ENCODE data around the gene AFAP1.

The AFAP1 gene

DNA sequence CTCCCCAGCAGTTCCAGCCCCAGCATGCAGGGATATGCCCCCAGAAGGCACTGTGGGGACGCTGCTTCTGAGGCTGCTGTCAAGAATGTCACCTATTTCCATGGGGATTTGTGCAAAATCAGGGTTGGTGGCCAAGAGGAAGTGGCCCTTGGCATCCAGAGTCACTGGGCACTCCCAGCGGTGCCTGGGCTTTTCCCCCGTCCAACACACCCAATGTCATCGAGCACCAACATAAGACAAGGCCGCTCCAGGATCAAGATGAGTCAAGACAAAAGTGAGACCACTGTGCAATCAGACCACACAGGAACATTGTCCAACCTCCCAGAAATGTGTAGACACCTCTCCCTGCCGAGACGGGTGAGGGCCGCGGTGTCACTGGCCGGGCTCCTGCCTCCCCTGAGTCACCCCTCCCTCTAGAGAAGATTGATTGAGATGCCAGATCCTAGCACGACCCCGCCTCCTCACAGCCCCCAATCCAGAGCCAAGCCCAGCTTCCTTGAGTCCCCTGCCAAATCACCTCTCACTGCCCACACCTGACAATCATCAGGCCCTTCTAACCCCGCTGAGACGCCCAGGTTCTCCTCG lies 194.3 kb downstream of the AFAP1 start:
- ATAC-seq (replicated peaks; ENCODE audit: extremely low read depth, poor library complexity, severe bottlenecking): no peak
- Mint-ChIP-seq H3K27me3 (no peaks in the 10 kb centered on the region), H3K4me1 (peaks cover 6% of the 10 kb centered on the region), H3K4me3 (no peak overlapping the region), H3K36me3 (ENCODE audit: insufficient read depth) (peaks cover 2% of the 10 kb centered on the region), H3K9me3 (no peaks in the 10 kb centered on the region), H3K27ac (ENCODE audit: low read depth) (no peak overlapping the region)
- DNase-seq (ENCODE audit: low spot score in 2 of 2): no peak

DNA sequence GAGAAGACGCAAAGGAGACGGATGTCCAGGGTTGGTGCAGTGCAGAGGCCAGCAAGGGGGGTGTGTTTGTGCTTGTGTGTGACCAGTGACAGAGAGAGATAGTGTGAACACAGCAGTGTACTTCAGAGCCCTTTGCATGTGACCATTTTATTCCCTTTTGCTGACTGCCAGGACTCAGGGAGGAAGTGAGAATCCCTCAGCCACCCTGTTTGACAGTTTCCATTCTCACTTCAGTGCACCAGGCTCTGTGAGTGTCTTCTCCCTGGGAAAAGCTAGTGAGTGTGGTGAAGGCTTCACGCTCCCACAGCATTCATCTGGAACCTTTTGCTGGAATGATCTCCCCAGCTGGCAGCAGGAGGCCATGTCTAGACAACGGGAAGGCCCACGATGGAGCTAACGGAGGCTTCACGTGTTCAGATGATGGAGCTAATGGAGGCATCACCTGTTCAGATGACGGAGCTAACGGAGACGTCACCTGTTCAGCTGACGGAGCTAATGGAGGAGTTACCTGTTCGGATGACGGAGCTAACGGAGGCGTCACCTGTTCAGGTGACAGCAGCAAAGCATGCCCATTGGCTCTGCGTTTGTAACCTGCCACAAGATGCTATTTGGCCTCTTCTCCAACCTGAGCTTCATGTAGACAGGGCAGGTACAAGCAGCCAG lies 195.4 kb downstream of the AFAP1 start:
- no peak for ATAC-seq (replicated peaks; ENCODE audit: extremely low read depth, poor library complexity, severe bottlenecking)
- Mint-ChIP-seq H3K9me3 (no peaks in the 10 kb centered on the region), H3K27ac (ENCODE audit: low read depth) (no peak overlapping the region), H3K27me3 (no peaks in the 10 kb centered on the region), H3K4me1 (peaks cover 6% of the 10 kb centered on the region), H3K36me3 (ENCODE audit: insufficient read depth) (no peaks in the 10 kb centered on the region), H3K4me3 (no peak overlapping the region)
- DNase-seq (ENCODE audit: low spot score in 2 of 2): no peak

DNA sequence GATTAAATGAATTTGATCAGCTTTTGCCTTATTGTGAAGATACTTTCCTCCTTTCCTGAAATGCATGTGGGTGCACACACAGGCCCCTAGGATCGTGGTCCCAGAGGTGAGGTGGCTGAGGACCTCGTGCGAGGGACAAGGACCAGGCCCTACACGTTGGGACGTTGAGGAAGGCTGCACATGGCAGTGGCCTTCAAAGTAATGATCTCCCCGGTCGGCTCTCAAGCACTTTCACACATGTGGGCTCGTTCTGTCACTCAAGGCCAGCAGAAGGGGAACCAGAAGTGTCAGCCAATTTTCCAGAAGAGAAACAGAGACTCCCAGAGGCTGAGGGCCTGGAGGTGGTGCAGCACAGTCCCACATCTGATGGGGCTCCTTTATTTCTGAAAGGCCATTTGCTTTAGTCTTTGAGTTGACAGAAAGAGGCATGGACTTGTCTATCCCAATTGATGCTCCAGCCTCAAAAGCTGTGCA lies 196.8 kb downstream of the AFAP1 start:
- no peak for ATAC-seq (replicated peaks; ENCODE audit: extremely low read depth, poor library complexity, severe bottlenecking)
- Mint-ChIP-seq H3K4me3 (no peak overlapping the region), H3K27ac (ENCODE audit: low read depth) (no peak overlapping the region), H3K9me3 (no peaks in the 10 kb centered on the region), H3K36me3 (ENCODE audit: insufficient read depth) (no peaks in the 10 kb centered on the region), H3K4me1 (peaks cover 6% of the 10 kb centered on the region), H3K27me3 (no peaks in the 10 kb centered on the region)
- DNase-seq (ENCODE audit: low spot score in 2 of 2): no peak

DNA sequence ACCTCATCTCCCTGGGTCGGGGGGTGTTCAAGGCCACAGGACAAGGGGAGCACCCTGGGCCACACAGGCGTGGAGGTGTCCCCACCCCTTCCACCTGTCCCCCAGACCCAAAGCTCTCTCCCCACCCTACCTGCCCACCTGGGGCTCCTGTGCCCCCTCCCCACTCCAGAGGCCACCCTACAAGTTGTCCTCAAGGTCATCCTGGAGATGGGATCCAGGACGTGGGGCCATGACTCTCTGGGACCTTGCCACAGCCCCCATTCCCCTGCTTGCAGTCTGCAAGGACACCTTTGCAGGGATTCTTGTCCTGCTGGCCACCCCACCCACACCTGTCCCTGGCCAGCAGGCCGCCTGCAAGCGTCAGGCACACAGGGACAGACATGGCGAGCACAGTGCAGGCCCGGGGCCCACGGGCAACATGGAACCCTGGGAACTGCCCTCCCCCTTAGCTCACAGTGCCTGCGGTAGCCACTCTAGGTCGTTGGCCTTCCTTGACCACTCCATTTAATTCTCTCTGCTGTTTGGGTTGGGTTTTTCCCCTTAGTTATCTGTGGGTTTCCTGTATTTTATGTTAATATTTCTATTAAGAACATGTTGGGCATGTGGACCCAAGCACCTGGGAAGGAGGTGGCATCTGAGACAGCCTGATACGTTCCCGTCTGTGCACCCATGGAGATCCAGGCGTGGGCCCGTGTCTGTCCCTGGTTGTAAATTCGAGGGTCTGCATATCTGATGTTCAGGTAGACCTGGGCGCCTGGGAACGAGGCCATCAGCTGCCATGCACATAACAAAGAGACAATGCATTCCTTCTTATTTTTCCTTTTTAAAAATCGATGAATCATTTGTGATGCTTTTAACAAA lies 197.5 kb downstream of the AFAP1 start:
- H3K27me3 Mint-ChIP-seq: no peaks in the 10 kb centered on the region
- ATAC-seq (replicated peaks; ENCODE audit: extremely low read depth, poor library complexity, severe bottlenecking) (no peak), DNase-seq (ENCODE audit: low spot score in 2 of 2) (no peak)
- H3K4me1 Mint-ChIP-seq: peaks cover 6% of the 10 kb centered on the region
- no peaks in the 10 kb centered on the region for H3K9me3 Mint-ChIP-seq
- H3K27ac Mint-ChIP-seq (ENCODE audit: low read depth): no peak overlapping the region
- no peak overlapping the region for H3K4me3 Mint-ChIP-seq
- no peaks in the 10 kb centered on the region for H3K36me3 Mint-ChIP-seq (ENCODE audit: insufficient read depth)

DNA sequence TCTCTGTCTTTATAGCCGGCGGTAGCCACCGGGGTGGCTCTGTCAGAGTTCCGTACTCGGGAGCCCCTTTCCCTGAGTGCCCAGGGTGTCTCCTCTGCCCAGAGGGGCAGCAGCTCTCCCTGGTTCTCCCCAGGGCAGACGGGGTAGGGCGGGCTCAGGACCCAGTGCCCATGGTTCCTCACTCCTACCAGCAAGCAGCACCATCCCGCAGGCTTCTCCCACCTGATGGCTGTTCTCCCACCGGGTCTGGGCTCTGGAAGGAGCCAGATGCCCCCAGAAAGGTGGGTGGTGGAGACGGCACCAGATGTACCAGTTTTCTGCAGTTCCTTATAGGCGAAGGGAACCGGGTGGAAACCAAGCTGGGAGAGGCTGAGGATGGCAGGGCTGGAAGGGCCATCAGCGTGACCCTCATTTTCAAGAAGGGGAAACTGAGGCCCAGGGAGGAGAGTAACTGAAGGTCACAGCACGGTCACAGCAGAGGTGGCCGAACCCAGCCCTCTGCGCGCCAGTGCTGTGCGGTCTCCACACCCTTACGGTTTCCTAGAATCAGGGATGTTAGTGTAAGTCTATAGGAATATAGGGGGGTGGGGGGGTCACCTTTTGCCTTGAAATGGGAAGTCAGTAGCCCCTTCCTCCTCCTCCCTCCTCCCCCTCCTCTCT lies 198.7 kb downstream of the AFAP1 start:
- Mint-ChIP-seq H3K36me3 (ENCODE audit: insufficient read depth) (no peaks in the 10 kb centered on the region), H3K4me1 (peaks cover 6% of the 10 kb centered on the region), H3K9me3 (no peaks in the 10 kb centered on the region), H3K27ac (ENCODE audit: low read depth) (no peak overlapping the region), H3K4me3 (no peak overlapping the region), H3K27me3 (no peaks in the 10 kb centered on the region)
- DNase-seq (ENCODE audit: low spot score in 2 of 2) (no peak), ATAC-seq (replicated peaks; ENCODE audit: extremely low read depth, poor library complexity, severe bottlenecking) (no peak)

DNA sequence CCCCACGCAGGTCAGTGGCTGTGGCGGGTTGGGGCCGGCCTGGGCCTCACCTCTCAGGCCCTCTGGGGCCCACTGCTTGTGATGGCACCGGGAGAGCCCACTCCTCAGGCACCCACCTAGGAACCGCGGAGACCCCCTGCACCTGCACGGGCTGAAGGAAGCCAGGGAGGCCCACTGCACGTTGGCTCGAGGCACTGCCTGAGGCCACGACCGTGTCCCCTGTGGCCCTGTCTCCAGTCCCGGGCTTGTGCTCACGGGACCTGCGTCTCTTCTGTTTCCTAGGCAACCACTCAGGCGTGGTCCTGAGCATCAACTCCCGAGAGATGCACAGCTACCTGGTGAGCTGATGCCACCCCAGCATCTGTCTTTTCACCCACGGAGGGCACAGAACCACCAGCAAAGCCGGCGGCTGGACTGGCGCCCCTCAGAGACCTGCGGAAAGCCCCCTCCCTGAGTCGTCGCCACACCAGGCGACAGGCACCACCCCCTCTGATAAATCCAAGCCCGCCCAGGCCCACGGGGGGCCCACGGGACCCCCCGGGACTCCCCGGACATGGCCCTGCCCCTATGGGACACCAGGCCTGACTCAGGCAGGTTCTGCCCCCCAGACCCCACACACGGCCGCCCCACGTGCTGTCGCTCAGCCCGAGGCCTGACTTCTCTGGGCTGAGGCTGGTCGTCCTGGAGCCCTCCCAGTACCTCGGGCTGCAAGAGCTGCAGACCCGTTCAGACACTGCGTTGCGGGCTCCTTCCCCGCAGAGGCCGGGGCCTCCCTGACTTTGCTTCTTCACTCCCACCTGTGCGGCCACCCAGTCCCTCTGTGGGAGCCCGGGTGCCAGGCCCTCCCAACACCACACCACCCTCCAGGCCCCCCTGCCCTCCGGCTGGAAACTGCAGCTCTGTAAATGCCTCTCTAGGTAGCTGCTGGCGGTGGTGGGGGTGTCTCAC lies 199.5 kb downstream of the AFAP1 start:
- Mint-ChIP-seq H3K9me3 (no peaks in the 10 kb centered on the region), H3K4me1 (peaks cover 6% of the 10 kb centered on the region), H3K27ac (ENCODE audit: low read depth) (no peak overlapping the region), H3K36me3 (ENCODE audit: insufficient read depth) (no peaks in the 10 kb centered on the region), H3K27me3 (peaks cover 4% of the 10 kb centered on the region), H3K4me3 (no peak overlapping the region)
- no peak for ATAC-seq (replicated peaks; ENCODE audit: extremely low read depth, poor library complexity, severe bottlenecking)
- no peak for DNase-seq (ENCODE audit: low spot score in 2 of 2)

DNA sequence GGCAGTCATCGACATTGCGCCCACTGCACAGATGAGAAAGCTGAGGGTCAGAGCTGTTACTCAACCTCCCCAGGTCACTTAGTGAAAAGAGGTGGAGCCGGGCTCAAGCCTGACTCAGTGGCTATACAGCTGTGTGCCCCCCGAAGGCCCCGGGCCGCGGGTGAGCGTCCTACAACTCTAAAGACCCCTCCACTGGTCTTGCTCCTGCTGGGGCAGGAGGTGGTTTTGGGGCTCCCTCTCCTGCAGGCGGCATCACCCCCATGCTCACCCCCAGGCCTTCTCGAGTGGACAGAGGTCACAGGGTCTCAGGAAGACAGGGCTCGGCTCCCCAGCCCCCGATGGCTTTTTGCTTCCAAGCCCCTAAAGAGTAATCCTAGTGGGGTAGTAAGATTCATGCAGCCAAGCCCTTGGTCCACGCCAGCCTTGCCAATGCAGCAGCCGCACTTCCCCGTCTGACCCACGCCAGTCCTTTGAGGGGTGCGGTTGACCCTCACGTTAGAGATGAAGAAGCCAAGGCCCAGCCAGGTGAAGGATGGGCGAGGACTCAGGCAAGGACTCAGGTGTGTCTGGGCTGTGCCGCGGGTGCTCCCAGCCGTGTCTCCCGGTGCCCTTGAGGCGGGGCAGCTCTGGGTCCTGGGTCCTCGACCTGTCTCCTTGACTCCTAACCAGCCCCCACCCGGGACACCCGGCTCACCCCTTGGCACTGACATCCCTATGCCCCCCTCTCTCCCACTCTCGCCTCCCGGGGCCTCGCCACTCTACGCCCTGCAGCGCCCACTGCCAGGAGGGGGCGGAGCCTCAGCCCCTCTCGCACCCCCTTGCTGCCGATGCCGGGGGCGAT lies 200.4 kb downstream of the AFAP1 start:
- no peak for ATAC-seq (replicated peaks; ENCODE audit: extremely low read depth, poor library complexity, severe bottlenecking)
- Mint-ChIP-seq H3K4me1 (peaks cover 6% of the 10 kb centered on the region), H3K9me3 (no peaks in the 10 kb centered on the region), H3K27me3 (peaks cover 9% of the 10 kb centered on the region), H3K36me3 (ENCODE audit: insufficient read depth) (no peaks in the 10 kb centered on the region), H3K27ac (ENCODE audit: low read depth) (no peak overlapping the region), H3K4me3 (no peak overlapping the region)
- DNase-seq (ENCODE audit: low spot score in 2 of 2): no peak

DNA sequence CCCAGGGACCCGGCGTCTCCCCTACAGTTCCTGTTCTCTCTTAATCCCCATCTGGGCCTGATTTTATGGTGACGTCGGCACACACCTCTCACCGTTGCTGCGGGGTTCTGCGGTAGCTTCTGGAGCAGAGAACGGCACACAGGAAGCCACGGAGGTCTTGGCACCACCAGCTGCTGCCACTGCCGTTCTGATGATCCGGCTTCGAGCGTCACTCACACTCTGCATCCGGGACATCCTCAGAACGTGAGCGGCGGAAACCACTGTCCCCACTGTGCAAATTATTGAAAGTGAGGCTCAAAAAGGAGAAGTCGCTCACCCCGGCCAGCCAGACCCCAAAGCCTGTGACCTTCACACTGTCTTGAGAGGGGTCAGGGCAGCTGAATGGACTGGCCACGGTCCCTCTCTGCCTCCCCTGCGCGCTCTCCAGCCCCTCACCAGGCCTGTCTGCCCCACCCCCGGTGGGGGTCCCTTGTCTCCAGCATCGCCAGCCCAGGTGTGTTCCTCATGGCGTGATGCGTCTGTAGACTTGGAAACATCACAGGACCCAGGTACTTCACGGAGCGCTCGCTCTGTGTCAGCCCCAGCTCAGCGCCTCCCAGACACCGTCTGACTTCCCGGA lies 201.1 kb downstream of the AFAP1 start:
- DNase-seq (ENCODE audit: low spot score in 2 of 2): no peak
- H3K36me3 Mint-ChIP-seq (ENCODE audit: insufficient read depth): no peaks in the 10 kb centered on the region
- H3K27ac Mint-ChIP-seq (ENCODE audit: low read depth): no peak overlapping the region
- no peak overlapping the region for H3K4me3 Mint-ChIP-seq
- ATAC-seq (replicated peaks; ENCODE audit: extremely low read depth, poor library complexity, severe bottlenecking): no peak
- H3K4me1 Mint-ChIP-seq: no peaks in the 10 kb centered on the region
- H3K9me3 Mint-ChIP-seq: no peaks in the 10 kb centered on the region
- H3K27me3 Mint-ChIP-seq: peaks cover 9% of the 10 kb centered on the region

DNA sequence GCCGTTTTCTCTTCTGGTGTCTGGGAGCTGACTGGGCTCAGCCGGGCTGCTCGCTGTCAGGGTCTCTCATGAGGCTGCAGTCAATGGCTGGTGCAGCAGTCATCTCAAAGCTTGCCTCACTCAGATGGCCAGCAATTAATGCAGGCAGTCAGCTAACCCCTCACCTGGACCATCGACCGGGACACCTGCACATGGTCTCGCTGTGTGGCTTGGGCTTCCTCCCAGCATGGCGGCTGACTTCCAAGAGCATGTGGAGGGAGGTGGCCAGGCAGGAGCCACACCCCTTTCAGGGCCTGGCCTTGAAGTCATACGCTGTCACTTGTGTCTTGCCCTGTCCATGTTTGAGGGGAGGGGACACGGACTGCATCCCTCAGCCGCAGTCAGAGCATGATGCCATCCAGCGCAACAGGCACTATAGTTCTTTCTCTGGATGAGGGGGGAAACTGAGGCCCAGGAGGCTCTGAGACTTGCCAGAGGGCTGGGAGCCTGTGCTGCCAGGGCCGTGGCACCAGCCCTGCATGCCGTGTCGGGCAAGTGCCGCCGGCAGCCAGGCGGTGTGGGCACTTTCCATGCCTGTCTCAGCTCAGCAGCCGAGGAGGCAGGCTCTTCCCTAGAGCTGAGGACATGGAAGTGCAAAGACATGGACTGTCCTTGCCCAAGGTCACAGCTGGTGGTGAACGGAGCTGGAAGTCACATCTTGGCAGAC lies 201.8 kb downstream of the AFAP1 start:
- Mint-ChIP-seq H3K4me3 (no peak overlapping the region), H3K4me1 (no peaks in the 10 kb centered on the region), H3K36me3 (ENCODE audit: insufficient read depth) (no peaks in the 10 kb centered on the region), H3K9me3 (no peaks in the 10 kb centered on the region), H3K27ac (ENCODE audit: low read depth) (no peak overlapping the region), H3K27me3 (peaks cover 9% of the 10 kb centered on the region)
- no peak for DNase-seq (ENCODE audit: low spot score in 2 of 2)
- no peak for ATAC-seq (replicated peaks; ENCODE audit: extremely low read depth, poor library complexity, severe bottlenecking)

DNA sequence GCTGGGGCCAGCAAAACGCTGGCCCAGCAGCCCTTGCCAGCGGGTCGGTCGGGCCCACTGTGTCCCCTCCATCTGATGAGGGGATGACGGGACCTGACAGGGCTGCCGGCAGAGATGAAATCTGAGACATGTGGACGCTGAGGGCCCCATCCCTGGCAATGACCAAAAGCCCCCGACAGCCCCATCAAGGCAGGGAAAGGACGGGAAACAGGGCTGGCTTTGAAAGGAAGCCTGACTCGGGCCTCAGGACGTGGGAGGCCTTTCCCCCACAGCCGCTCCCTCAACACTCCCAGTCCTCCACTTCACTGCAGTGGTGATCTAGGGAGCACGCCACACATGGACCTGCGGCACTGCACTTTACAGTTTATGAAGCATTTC lies 202.4 kb downstream of the AFAP1 start:
- no peak overlapping the region for H3K27ac Mint-ChIP-seq (ENCODE audit: low read depth)
- H3K9me3 Mint-ChIP-seq: no peaks in the 10 kb centered on the region
- no peak overlapping the region for H3K4me3 Mint-ChIP-seq
- no peak for ATAC-seq (replicated peaks; ENCODE audit: extremely low read depth, poor library complexity, severe bottlenecking)
- no peaks in the 10 kb centered on the region for H3K36me3 Mint-ChIP-seq (ENCODE audit: insufficient read depth)
- no peaks in the 10 kb centered on the region for H3K4me1 Mint-ChIP-seq
- peaks cover 9% of the 10 kb centered on the region for H3K27me3 Mint-ChIP-seq
- no peak for DNase-seq (ENCODE audit: low spot score in 2 of 2)

Measured in central memory CD8-positive, alpha-beta T cell (primary cell).